Measurements from ENCODE around the gene TMEM222. TPM values are rescaled to one million over a fixed set of nuclear protein-coding genes. Genes with fewer than 3 reads are reported as not detected.

Gene TMEM222
- total and polyA plus RNA-seq, 10 of the 15 experiments (the other 5 are each of a cell fraction or from before 2014, with no cell fraction given), result 3.8 to 43.5 (median 35.4) TPM

DNA sequence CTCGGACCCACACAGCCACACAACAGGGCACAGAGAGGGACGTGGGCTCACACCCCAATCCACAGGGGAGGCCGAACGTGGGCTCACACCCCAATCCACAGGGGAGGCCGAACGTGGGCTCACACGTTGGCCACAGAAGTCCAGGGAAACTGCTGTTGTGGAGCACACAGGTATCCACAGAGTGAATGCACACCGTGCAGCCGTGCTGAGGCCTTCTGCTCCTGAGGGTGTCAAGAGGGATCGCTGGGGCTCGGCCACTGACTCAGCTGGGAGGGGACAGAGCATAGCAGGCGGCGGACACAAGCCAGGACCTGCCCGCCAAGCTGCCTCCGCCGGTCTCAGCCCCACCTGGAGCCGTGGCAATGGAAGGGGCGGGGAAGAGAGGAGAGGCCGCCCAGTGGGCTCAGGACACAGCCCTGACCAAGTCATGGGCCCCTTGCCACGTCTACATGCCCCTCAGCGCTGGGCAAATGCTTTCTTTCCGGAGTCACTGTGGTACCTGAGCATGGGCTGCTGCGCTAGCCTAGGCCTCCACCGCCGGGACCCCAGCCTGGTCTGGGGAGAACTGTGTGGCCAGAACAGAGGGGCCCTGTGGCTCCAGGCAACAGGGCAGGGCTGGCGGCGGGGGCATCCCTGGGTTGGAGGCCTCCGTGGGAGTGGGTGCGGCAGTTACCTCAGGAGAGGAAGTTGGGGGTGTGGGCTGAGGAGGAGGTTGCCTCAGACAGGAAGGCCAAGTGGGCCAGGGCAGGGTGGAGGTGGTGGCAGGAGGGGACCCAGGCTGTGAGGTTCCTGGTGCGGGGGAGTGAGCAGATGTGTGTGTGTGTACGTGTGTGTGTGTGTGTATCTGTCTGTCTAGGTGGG is 21.0 kb downstream of the TMEM222 start:
- no peaks in the 10 kb centered on the region for H3K9me3 ChIP-seq (replicated peaks; ENCODE audit: control insufficient read depth, insufficient read depth, low read length)
- FAIRE-seq (peak; percentile 75), ATAC-seq (peak; percentile 58), DNase-seq (ENCODE audit: low read depth, low spot score) (no peak)
- H3K79me2 ChIP-seq (ENCODE audit: control insufficient read depth, insufficient read depth, low read length), result peaks cover 5% of the 10 kb centered on the region
- ChIA-PET CTCF (interaction anchor here (0.7 to 3.5 kb wide), 10 partner anchors 10 to 214 kb away, joined by 3 to 23 read pairs (median 4); no protein-coding TSS in a partner anchor), SMC1A (ENCODE audit: uncharacterized antibody, unreplicated experiment) (interaction anchor here (1.0 to 1.5 kb wide), 4 partner anchors 22 to 214 kb away, joined by 3 to 6 read pairs (median 3); no protein-coding TSS in a partner anchor), POLR2A (interaction anchor here (1.3 to 2.2 kb wide), 3 partner anchors 20 to 23 kb away, joined by 4 to 8 read pairs (median 6); no protein-coding TSS in a partner anchor), RAD21 (ENCODE audit: unreplicated experiment) (interaction anchor here (0.9 kb wide), 1 partner anchor 38 kb away, joined by 3 read pairs; no protein-coding TSS in a partner anchor)
- H3K27me3 ChIP-seq (replicated peaks in 1 of 2; ENCODE audit: control insufficient read depth in 2 of 2, insufficient read depth in 2 of 2, low read length in 1 of 2), result no peaks in the 10 kb centered on the region
- WGBS (ENCODE audit: insufficient coverage, insufficient replicate concordance, low lambda C conversion rate, missing lambda C conversion rate), result under 1% methylated on average over 31 of the region's 31 CpGs
- no TSS peak for BruUV-seq (replicated peaks)
- H2AFZ ChIP-seq (ENCODE audit: control insufficient read depth, low read depth, low read length), result peak overlapping the region; percentile 74
- H3K9ac ChIP-seq (ENCODE audit: control insufficient read depth, insufficient read depth, low read length), result peak overlapping the region; percentile 79
- H3K4me2 ChIP-seq (ENCODE audit: control insufficient read depth, insufficient read depth), result peak overlapping the region; percentile 70
- in situ Hi-C loops (cut with MboI), result no loop called here
- peaks cover 33% of the 10 kb centered on the region for H3K4me1 ChIP-seq (ENCODE audit: control insufficient read depth, insufficient read depth, low read length)
- H3K36me3 ChIP-seq (ENCODE audit: control insufficient read depth in 2 of 2, insufficient read depth in 2 of 2, low read length in 1 of 2), result no peaks in the 10 kb centered on the region
- intact Hi-C loops (cut with micrococcal nuclease; ENCODE audit: unreplicated experiment), result no loop called here
- H4K20me1 ChIP-seq (ENCODE audit: control insufficient read depth, insufficient read depth), result no peaks in the 10 kb centered on the region
- H3K4me3 ChIP-seq, result peak overlapping the region; percentile 72
- H3K27ac ChIP-seq (ENCODE audit: control insufficient read depth, insufficient read depth), result peak overlapping the region; percentile 73
- TF ChIP-seq NBN (IDR thresholded peaks at IDR 0.05), result 0 out of 2 replicates have a peak, but pooled peaks have one; percentile 35
- TF ChIP-seq, protein P1, sequence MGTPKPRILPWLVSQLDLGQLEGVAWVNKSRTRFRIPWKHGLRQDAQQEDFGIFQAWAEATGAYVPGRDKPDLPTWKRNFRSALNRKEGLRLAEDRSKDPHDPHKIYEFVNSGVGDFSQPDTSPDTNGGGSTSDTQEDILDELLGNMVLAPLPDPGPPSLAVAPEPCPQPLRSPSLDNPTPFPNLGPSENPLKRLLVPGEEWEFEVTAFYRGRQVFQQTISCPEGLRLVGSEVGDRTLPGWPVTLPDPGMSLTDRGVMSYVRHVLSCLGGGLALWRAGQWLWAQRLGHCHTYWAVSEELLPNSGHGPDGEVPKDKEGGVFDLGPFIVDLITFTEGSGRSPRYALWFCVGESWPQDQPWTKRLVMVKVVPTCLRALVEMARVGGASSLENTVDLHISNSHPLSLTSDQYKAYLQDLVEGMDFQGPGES (IDR thresholded peaks at IDR 0.05), result 0 out of 2 replicates have a peak, but pooled peaks have one; percentile 33
- TF ChIP-seq POLR2A (IDR thresholded peaks at IDR 0.05; ENCODE audit: low read depth, low read length), result peak; percentile 50
- 0 out of 2 replicates have a peak, but pooled peaks have one; percentile 53 for TF ChIP-seq TCF3 (IDR thresholded peaks at IDR 0.05; ENCODE audit: borderline replicate concordance, insufficient read depth, low read depth, low read length)
- TF ChIP-seq RUNX3 (IDR thresholded peaks at IDR 0.05; ENCODE audit: low read length), result peak; percentile 63; the same call in 1 of the 2 replicates
- no peak for TF ChIP-seq POLR2AphosphoS2 (IDR thresholded peaks at IDR 0.05; ENCODE audit: low read depth, low read length)
- TF ChIP-seq, protein P2, sequence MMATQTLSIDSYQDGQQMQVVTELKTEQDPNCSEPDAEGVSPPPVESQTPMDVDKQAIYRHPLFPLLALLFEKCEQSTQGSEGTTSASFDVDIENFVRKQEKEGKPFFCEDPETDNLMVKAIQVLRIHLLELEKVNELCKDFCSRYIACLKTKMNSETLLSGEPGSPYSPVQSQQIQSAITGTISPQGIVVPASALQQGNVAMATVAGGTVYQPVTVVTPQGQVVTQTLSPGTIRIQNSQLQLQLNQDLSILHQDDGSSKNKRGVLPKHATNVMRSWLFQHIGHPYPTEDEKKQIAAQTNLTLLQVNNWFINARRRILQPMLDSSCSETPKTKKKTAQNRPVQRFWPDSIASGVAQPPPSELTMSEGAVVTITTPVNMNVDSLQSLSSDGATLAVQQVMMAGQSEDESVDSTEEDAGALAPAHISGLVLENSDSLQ (IDR thresholded peaks at IDR 0.05), result peak; percentile 20
- TF ChIP-seq SUZ12 (IDR thresholded peaks at IDR 0.05; ENCODE audit: unreplicated experiment), result no peak
- TF ChIP-seq CBX5 (IDR thresholded peaks at IDR 0.05; ENCODE audit: low read depth), result no peak
- TF ChIP-seq IKZF2 (IDR thresholded peaks at IDR 0.05), result peak in 1 of 2 experiments; percentile 32; a peak in 1 of 4 replicates
- TF ChIP-seq IKZF1 (conservative IDR thresholded peaks at IDR 0.05), result peak; percentile 45; the same call in 1 of the 2 replicates
- TF ChIP-seq DPF2 (IDR thresholded peaks at IDR 0.05), result 0 out of 2 replicates have a peak, but pooled peaks have one; percentile 36
- TF ChIP-seq LARP7 (IDR thresholded peaks at IDR 0.05), result 0 out of 2 replicates have a peak, but pooled peaks have one; percentile 9
- TF ChIP-seq NRF1 (conservative IDR thresholded peaks at IDR 0.05; ENCODE audit: low read depth, low read length), result no peak
- TF ChIP-seq ATF7 (IDR thresholded peaks at IDR 0.05; ENCODE audit: low read depth), result peak; percentile 51
- peak; percentile 55; the same call in 1 of the 2 replicates for TF ChIP-seq SPI1 (IDR thresholded peaks at IDR 0.05; ENCODE audit: borderline replicate concordance, insufficient read depth, low read depth, low read length)
- no peak for TF ChIP-seq NR2C2 (IDR thresholded peaks at IDR 0.05; ENCODE audit: borderline replicate concordance, control insufficient read depth, insufficient read length, low read depth)
- peak; percentile 46; the same call in 1 of the 2 replicates for TF ChIP-seq CREM (IDR thresholded peaks at IDR 0.05; ENCODE audit: low read depth)
- TF ChIP-seq SRF (IDR thresholded peaks at IDR 0.05; ENCODE audit: low read depth in 2 of 2, low read length in 2 of 2), result no peak

Data from GM12878 (cell line).